Measurements from ENCODE around the gene ZDHHC21. TPM values are rescaled to one million over a fixed set of nuclear protein-coding genes. Genes with fewer than 3 reads are reported as not detected.

The ZDHHC21 gene, protein sequence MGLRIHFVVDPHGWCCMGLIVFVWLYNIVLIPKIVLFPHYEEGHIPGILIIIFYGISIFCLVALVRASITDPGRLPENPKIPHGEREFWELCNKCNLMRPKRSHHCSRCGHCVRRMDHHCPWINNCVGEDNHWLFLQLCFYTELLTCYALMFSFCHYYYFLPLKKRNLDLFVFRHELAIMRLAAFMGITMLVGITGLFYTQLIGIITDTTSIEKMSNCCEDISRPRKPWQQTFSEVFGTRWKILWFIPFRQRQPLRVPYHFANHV
- total RNA-seq, result 10.1 and 12.7 TPM in 2 replicates

DNA sequence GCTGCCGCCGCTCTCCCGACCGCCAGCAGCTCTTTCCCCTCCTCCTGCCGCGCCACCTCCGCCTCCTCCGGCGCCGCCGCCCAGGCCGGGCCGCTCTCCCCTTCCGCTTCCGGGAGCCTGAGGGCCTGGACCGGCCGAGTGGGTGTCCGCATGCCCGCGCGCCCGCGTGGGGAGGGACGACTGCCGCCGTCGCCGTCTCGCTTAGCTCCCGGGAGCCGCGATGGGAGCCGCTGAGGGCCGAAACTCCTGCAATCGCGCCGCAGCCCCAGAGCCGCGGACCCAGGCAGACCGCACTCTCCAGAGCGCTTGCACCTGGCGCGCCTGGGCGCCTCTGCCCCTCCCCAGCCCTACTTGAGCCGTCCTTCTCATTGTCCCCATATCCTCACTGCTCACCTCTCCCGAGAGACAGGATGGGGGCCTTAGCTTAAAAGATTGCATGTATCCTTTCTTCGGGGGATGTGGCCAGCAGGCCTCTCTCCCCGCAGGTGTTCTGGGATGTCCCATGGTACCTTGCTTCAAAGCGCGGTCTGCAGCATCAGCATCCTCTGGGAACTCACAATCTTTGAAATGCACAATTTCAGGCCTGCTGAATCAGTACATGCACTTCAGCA, at the start of gene ZDHHC21:
Gene ZDHHC21, minus strand, starts transcription at position 182 of the 611 bp plus-strand sequence. CDS start 19,092 bp downstream, outside the sequence.

DNA sequence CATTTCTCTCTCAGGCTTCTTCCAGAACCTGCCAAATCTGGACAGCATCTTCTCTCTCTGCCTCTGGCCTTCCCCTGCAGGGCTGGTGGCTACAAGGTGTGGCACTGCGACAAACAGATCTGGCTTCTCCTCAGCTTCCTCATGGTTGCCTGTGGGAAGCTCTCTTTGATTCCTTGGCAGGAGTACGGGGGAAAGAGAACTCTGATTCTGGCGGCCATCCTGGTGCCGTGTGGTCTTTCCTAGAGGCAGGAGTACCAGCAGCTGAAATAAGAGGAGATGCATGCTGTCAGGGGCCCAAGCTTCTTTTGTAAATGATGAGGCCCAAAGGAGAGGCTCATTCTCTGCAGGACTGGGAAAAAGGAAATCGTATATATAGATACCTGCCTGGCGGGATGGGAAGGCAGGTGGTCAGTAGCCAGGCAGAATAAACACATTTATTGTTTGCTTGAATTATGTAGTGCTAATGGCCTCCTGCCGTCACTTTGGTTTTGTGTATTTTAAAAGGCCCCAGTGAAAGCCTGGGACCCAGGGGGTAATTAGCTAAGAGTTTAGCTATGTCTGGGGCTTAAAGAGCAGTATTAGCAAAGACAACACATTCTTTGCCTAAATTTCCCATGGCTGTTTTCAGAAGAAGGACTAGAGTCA, 29.3 kb upstream of the ZDHHC21 start, which contains the start of gene CER1:
Gene CER1, minus strand, starts transcription at position 343 of the 645 bp plus-strand sequence. Its CDS starts 61 bp downstream, at position 282.

Other genes starting within 250 kb of the ZDHHC21 start
- gene CER1, start 29.3 kb upstream of the ZDHHC21 start, total RNA-seq, result not detected in 2 replicates
- 0.22 and 0.72 TPM in 2 replicates for gene FREM1, start 217.0 kb upstream of the ZDHHC21 start, total RNA-seq

All from placental pericyte (primary cell).